H1 (cell line): Measurements from ENCODE around the gene KIAA0586. TPM values are rescaled to one million over a fixed set of nuclear protein-coding genes. Genes with fewer than 3 reads are reported as not detected.

Experiments used
- CBX5 ChIP-seq: fragments of 300-800, 300-1000 bp; sonication (generic); IDR thresholded peaks from 2 replicates; pipeline ENCODE4 v1.7.1; 2016; ENCODE audit warnings: antibody characterized with exemption, low read length, low read depth
- CEBPB ChIP-seq: IDR thresholded peaks from 2 replicates; pipeline ENCODE4 v1.6.1; 2012; ENCODE audit warnings: low read depth, low read length
- CHD7 ChIP-seq: fragments of 300-600 bp; sonication (generic); IDR thresholded peaks from 2 replicates; pipeline ENCODE4 v1.7.1; 2012; ENCODE audit warnings: low read length, moderate library complexity, mild to moderate bottlenecking, inconsistent platforms; ENCODE audit not compliant: insufficient replicate concordance
- EP300 ChIP-seq, 2 experiments: IDR thresholded peaks; 1 replicate in 1 of 2; 2 replicates in 1 of 2; pipeline ENCODE4 v1.6.1; 2011 to 2012; ENCODE audit warnings: low read depth in 2 of 2, low read length in 2 of 2, mild to moderate bottlenecking in 2 of 2, borderline replicate concordance in 1 of 2, inconsistent platforms in 1 of 2, moderate library complexity in 1 of 2
- GABPA ChIP-seq: IDR thresholded peaks from 2 replicates; pipeline ENCODE4 v1.6.1; 2011; ENCODE audit warnings: mild to moderate bottlenecking, low read length, moderate library complexity, borderline replicate concordance; ENCODE audit not compliant: insufficient read depth
- HDAC2 ChIP-seq, 2 experiments: fragments of 300-600 bp in 1 of 2; sonication (generic) in 1 of 2; IDR thresholded peaks; 2 replicates each; pipeline ENCODE4 v1.6.1; 2011 to 2012; ENCODE audit warnings: low read depth in 2 of 2, low read length in 2 of 2, mild to moderate bottlenecking in 2 of 2, moderate library complexity in 2 of 2, borderline replicate concordance in 1 of 2, inconsistent platforms in 1 of 2
- POLR2A ChIP-seq, 2 experiments: IDR thresholded peaks; 1 replicate in 1 of 2; 2 replicates in 1 of 2; pipeline ENCODE4 v1.6.1; 2011; ENCODE audit warnings: low read depth in 2 of 2, low read length in 2 of 2, mild to moderate bottlenecking in 2 of 2; ENCODE audit errors: control extremely low read depth in 1 of 2
- RBBP5 ChIP-seq: IDR thresholded peaks from 2 replicates; pipeline ENCODE4 v1.7.1; 2012; ENCODE audit warnings: low read depth, mild to moderate bottlenecking, inconsistent platforms, low read length, moderate library complexity, borderline replicate concordance
- TCF12 ChIP-seq: IDR thresholded peaks from 2 replicates; pipeline ENCODE4 v1.6.1; 2011; ENCODE audit warnings: low read depth, mild to moderate bottlenecking, low read length
- ZNF274 ChIP-seq: IDR thresholded peaks from 2 replicates; pipeline ENCODE4 v1.7.0; 2012; ENCODE audit warnings: low read length, borderline replicate concordance; ENCODE audit errors: extremely low read depth
- polyA plus RNA-seq, 7 experiments: library from polyadenylated mRNA; depleted of rRNA in 3 of 7; stranded (reverse) in 5 of 7; unstranded in 2 of 7; fragments of >200 nt in 5 of 7; fragments of 200-250 nt in 2 of 7; gene quantifications; 1 replicate in 5 of 7; 2 replicates in 1 of 7; 4 replicates in 1 of 7; pipeline versions ENCODE4 v1.2.1 to v1.2.3, GENCODE V29; 2011 to 2013; ENCODE audit warnings: missing spikeins in 2 of 7, mixed read lengths in 2 of 7
- total RNA-seq: library from RNA; stranded (reverse); fragmentation: NEBNext Ultra II Directional; extraction: Animal tissue kit (Norgen Biotek cat#: 25700); gene quantifications from 2 replicates; pipeline ENCODE4 v1.2.1, GENCODE V29; 2021

Gene KIAA0586
- total and polyA plus RNA-seq, 2 of the 8 experiments (the other 6 are each of a cell fraction or from before 2014, with no cell fraction given): 7.2 to 24.8 TPM

- TF ChIP-seq CHD7: no peak
- TF ChIP-seq ZNF274: no peak
- TF ChIP-seq POLR2A (IDR thresholded peaks at IDR 0.05; ENCODE audit: control extremely low read depth in 1 of 2, low read depth in 2 of 2, low read length in 2 of 2): no peak
- no peak for TF ChIP-seq CBX5
- TF ChIP-seq TCF12: no peak
- TF ChIP-seq CEBPB: no peak
- no peak for TF ChIP-seq EP300 (IDR thresholded peaks at IDR 0.05; ENCODE audit: borderline replicate concordance in 1 of 2, low read depth in 2 of 2, low read length in 2 of 2)
- TF ChIP-seq GABPA: no peak
- no peak for TF ChIP-seq RBBP5
- TF ChIP-seq HDAC2 (IDR thresholded peaks at IDR 0.05; ENCODE audit: borderline replicate concordance in 1 of 2, low read depth in 2 of 2, low read length in 2 of 2): no peak
- TF ChIP-seq, all 59 proteins: peak for 0
Measured at GRCh38 chr14:58465421-58465820, 37.9 kb downstream of the KIAA0586 start (continued).
